ENCODE data around the gene ZSWIM1. TPM values are rescaled to one million over a fixed set of nuclear protein-coding genes. Genes with fewer than 3 reads are reported as not detected.

Gene ZSWIM1
- total RNA-seq, 2 donors from 2014 or later: 11.6 to 12.5 TPM

DNA sequence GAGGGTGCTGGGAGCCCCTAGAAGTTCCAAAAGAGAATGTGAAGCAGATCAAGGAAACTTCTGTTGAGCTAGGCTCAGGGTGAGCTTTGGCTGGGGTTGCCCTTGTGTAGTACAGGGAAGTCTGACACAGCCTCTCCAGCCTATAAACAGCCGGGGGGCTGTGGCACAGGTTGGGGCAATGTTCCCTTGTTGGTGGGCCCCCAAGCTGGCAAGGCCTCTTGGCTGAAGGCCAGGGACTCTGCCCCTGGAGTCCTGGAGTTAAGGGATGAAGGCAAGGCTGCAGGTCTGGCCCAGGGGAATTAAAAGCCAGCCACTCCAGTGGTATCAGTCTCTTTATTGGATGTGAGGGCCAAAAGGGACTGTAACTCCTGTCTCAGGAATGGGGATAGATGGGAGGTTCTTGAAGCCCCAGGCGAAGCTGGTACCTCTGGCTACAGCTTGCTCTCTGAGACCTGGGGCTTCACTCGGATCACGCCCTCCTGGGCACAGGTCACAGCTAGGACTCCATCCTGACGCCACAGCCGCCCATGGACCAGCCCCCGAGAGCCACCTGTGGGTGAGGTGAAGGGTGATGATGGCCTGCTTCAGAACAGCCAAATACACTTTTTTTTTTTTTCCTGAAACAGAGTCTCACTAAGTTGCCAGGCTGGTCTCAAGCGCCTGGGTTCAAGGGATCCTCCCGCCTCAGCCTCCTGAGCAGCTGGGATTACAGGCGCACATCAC, 39.5 kb upstream of the ZSWIM1 start:
- Mint-ChIP-seq H3K9me3 (no peaks in the 10 kb centered on the region), H3K4me1 (peaks cover 6% of the 10 kb centered on the region), H3K36me3 (ENCODE audit: low read depth) (peaks cover 38% of the 10 kb centered on the region), H3K4me3 (no peak overlapping the region), H3K27me3 (ENCODE audit: insufficient read depth) (no peaks in the 10 kb centered on the region), H3K27ac (no peak overlapping the region)
- no peaks in the 10 kb centered on the region for H3K4me1 ChIP-seq (ENCODE audit: control insufficient read depth, insufficient read depth, low read length)
- no peak overlapping the region for H3K9ac ChIP-seq (ENCODE audit: extremely low read depth, low read length, poor library complexity, severe bottlenecking)
- peaks cover 56% of the 10 kb centered on the region for H3K36me3 ChIP-seq (ENCODE audit: control insufficient read depth, insufficient read depth, low read length)
- no peaks in the 10 kb centered on the region for H3K9me3 ChIP-seq (ENCODE audit: control insufficient read depth, low read length)
- no peak overlapping the region for H3K27ac ChIP-seq (ENCODE audit: low read depth, low read length)
- TF ChIP-seq, protein P1, sequence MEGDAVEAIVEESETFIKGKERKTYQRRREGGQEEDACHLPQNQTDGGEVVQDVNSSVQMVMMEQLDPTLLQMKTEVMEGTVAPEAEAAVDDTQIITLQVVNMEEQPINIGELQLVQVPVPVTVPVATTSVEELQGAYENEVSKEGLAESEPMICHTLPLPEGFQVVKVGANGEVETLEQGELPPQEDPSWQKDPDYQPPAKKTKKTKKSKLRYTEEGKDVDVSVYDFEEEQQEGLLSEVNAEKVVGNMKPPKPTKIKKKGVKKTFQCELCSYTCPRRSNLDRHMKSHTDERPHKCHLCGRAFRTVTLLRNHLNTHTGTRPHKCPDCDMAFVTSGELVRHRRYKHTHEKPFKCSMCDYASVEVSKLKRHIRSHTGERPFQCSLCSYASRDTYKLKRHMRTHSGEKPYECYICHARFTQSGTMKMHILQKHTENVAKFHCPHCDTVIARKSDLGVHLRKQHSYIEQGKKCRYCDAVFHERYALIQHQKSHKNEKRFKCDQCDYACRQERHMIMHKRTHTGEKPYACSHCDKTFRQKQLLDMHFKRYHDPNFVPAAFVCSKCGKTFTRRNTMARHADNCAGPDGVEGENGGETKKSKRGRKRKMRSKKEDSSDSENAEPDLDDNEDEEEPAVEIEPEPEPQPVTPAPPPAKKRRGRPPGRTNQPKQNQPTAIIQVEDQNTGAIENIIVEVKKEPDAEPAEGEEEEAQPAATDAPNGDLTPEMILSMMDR (conservative IDR thresholded peaks at IDR 0.05): no peak
- WGBS, 2 experiments (ENCODE audit: insufficient coverage in 1 of 2, insufficient read length in 1 of 2): 93 to 97% methylated on average over 7 to 10 of the region's 10 CpGs
- no peak overlapping the region for H3K4me3 ChIP-seq (ENCODE audit: low read length)
- no peaks in the 10 kb centered on the region for H3K27me3 ChIP-seq (ENCODE audit: control insufficient read depth, insufficient read depth, low read length, poor library complexity, severe bottlenecking)
- no peak for DNase-seq

DNA sequence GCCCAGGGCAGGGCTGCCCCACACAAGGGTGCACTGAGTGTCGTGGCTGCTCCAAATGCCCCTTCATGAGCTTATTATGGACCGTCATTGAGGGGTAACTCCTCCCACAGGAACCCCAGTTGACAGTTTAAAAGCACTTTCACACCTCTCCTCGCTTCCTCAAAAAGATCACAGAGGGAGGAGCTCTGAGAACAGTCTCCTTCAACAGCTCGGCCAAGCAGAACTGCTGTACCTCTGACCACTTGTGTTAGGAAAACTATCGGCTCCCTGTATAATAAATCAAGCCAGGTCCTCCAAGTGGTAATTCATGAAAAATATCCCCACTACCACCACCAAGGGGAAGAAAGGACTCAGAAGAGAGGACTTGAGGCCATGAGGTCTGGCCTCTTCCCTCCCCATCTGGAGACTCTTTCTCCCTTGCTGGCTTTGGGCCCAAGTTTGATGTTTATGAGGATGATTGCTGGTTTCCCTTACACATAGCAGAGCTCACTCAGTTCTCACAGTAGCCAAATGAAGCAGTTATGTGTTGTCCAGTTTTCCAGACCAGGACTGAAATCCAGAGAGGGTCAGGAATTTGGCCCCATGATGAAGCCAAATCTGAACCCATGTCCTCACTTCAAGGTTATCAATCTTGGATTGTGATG, 38.7 kb upstream of the ZSWIM1 start:
- TF ChIP-seq, protein P1 (conservative IDR thresholded peaks at IDR 0.05): no peak
- peaks cover 61% of the 10 kb centered on the region for H3K36me3 ChIP-seq (ENCODE audit: control insufficient read depth, insufficient read depth, low read length)
- H3K27me3 ChIP-seq (ENCODE audit: control insufficient read depth, insufficient read depth, low read length, poor library complexity, severe bottlenecking): no peaks in the 10 kb centered on the region
- no peak for DNase-seq
- Mint-ChIP-seq H3K9me3 (no peaks in the 10 kb centered on the region), H3K4me3 (no peak overlapping the region), H3K36me3 (ENCODE audit: low read depth) (peaks cover 43% of the 10 kb centered on the region), H3K4me1 (no peaks in the 10 kb centered on the region), H3K27me3 (ENCODE audit: insufficient read depth) (no peaks in the 10 kb centered on the region), H3K27ac (no peak overlapping the region)
- 89 to 96% methylated on average over 4 to 5 of the region's 5 CpGs for WGBS, 2 experiments (ENCODE audit: insufficient coverage in 1 of 2, insufficient read length in 1 of 2)
- no peak overlapping the region for H3K9ac ChIP-seq (ENCODE audit: extremely low read depth, low read length, poor library complexity, severe bottlenecking)
- no peak overlapping the region for H3K27ac ChIP-seq (ENCODE audit: low read depth, low read length)
- H3K9me3 ChIP-seq (ENCODE audit: control insufficient read depth, low read length): no peaks in the 10 kb centered on the region
- no peaks in the 10 kb centered on the region for H3K4me1 ChIP-seq (ENCODE audit: control insufficient read depth, insufficient read depth, low read length)
- no peak overlapping the region for H3K4me3 ChIP-seq (ENCODE audit: low read length)

DNA sequence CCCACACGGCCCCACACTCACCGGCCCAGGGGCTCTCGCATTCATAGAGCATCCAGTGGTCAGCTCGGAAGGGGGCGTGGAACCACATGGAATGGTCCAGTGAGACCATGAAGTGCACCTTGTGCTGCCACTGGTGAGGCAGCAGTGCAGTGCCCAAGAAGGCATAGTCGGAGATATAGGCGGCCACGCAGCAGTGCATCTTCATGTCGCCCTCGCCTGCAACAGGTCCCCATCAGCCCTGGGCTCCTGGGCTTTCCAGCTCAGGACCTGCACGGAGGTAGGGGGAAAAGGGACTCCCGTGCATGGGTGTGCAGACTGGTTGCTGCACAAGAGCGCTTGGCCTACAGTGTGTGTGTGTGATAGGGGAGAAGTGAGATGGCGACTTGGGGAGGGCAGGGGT, 37.5 kb upstream of the ZSWIM1 start:
- H3K4me3 Mint-ChIP-seq: no peak overlapping the region
- H3K36me3 Mint-ChIP-seq (ENCODE audit: low read depth): peaks cover 48% of the 10 kb centered on the region
- H3K27me3 Mint-ChIP-seq (ENCODE audit: insufficient read depth): no peaks in the 10 kb centered on the region
- no peak for DNase-seq
- no peak overlapping the region for H3K27ac ChIP-seq (ENCODE audit: low read depth, low read length)
- TF ChIP-seq, protein P1 (conservative IDR thresholded peaks at IDR 0.05): no peak
- no peaks in the 10 kb centered on the region for H3K9me3 ChIP-seq (ENCODE audit: control insufficient read depth, low read length)
- peaks cover 63% of the 10 kb centered on the region for H3K36me3 ChIP-seq (ENCODE audit: control insufficient read depth, insufficient read depth, low read length)
- H3K9me3 Mint-ChIP-seq: no peaks in the 10 kb centered on the region
- no peaks in the 10 kb centered on the region for H3K27me3 ChIP-seq (ENCODE audit: control insufficient read depth, insufficient read depth, low read length, poor library complexity, severe bottlenecking)
- no peaks in the 10 kb centered on the region for H3K4me1 ChIP-seq (ENCODE audit: control insufficient read depth, insufficient read depth, low read length)
- H3K9ac ChIP-seq (ENCODE audit: extremely low read depth, low read length, poor library complexity, severe bottlenecking): no peak overlapping the region
- no peak overlapping the region for H3K4me3 ChIP-seq (ENCODE audit: low read length)
- no peaks in the 10 kb centered on the region for H3K4me1 Mint-ChIP-seq
- WGBS, 2 experiments (ENCODE audit: insufficient coverage in 1 of 2, insufficient read length in 1 of 2): 92 to 95% methylated on average over 5 to 14 of the region's 14 CpGs
- H3K27ac Mint-ChIP-seq: no peak overlapping the region
